ENCODE results near the gene ZNRD2. TPM values are rescaled to one million over a fixed set of nuclear protein-coding genes. Genes with fewer than 3 reads are reported as not detected.
"Not testable (repeated sequence)": the region's sequence is repeated elsewhere in the genome, so short reads cannot be mapped to it uniquely, and the experiment has no call there.

Gene ZNRD2
- total and polyA plus RNA-seq, 2 experiments from 2014 or later: 20.5 to 52.4 TPM

GRCh38 chr11:65562788-65563187 is 7.5 kb upstream of the ZNRD2 start:
- no peak overlapping the region for H3K27ac ChIP-seq
- DNase-seq (ENCODE audit: low spot score): no peak
- no peaks in the 10 kb centered on the region for H3K9me3 ChIP-seq (ENCODE audit: low read depth)
- no peak overlapping the region for H3K4me2 ChIP-seq
- H3K4me1 ChIP-seq (ENCODE audit: insufficient read depth): peaks cover 26% of the 10 kb centered on the region
- H2AFZ ChIP-seq: no peak overlapping the region
- no peaks in the 10 kb centered on the region for H4K20me1 ChIP-seq (ENCODE audit: insufficient read depth, poor library complexity, severe bottlenecking)
- WGBS (ENCODE audit: low lambda C conversion rate, missing lambda C conversion rate): 89% methylated on average over 8 of the region's 9 CpGs
- no peak for TF ChIP-seq EZH2phosphoT487 (IDR thresholded peaks at IDR 0.05; ENCODE audit: low read depth, severe bottlenecking, unreplicated experiment)
- H3K36me3 ChIP-seq (replicated peaks; ENCODE audit: insufficient read depth, low read depth): no peaks in the 10 kb centered on the region
- no peak overlapping the region for H3K4me3 ChIP-seq
- H3K27me3 ChIP-seq: no peaks in the 10 kb centered on the region
- H3K79me2 ChIP-seq: peaks cover 16% of the 10 kb centered on the region
- H3K9me2 ChIP-seq (replicated peaks; ENCODE audit: insufficient read depth): no peaks in the 10 kb centered on the region

- H3K27me3 ChIP-seq: no peaks in the 10 kb centered on the region
- peaks cover 28% of the 10 kb centered on the region for H3K4me1 ChIP-seq (ENCODE audit: insufficient read depth)
- no peaks in the 10 kb centered on the region for H3K9me2 ChIP-seq (replicated peaks; ENCODE audit: insufficient read depth)
- H3K27ac ChIP-seq: no peak overlapping the region
- TF ChIP-seq CTCF (IDR thresholded peaks at IDR 0.05; ENCODE audit: poor library complexity) (no peak), EZH2 (IDR thresholded peaks at IDR 0.05; ENCODE audit: borderline replicate concordance) (no peak), EZH2phosphoT487 (IDR thresholded peaks at IDR 0.05; ENCODE audit: low read depth, severe bottlenecking, unreplicated experiment) (no peak)
- H3K4me2 ChIP-seq: no peak overlapping the region
- no peak for DNase-seq (ENCODE audit: low spot score)
- WGBS (ENCODE audit: low lambda C conversion rate, missing lambda C conversion rate): 88% methylated on average over 4 of the region's 4 CpGs
- no peak overlapping the region for H2AFZ ChIP-seq
- H3K9me3 ChIP-seq (ENCODE audit: low read depth): no peaks in the 10 kb centered on the region
- H3K36me3 ChIP-seq (replicated peaks; ENCODE audit: insufficient read depth, low read depth): no peaks in the 10 kb centered on the region
- H4K20me1 ChIP-seq (ENCODE audit: insufficient read depth, poor library complexity, severe bottlenecking): no peaks in the 10 kb centered on the region
- H3K4me3 ChIP-seq: no peak overlapping the region
- peaks cover 24% of the 10 kb centered on the region for H3K79me2 ChIP-seq
These were observed 6.7 kb upstream of the ZNRD2 start for GRCh38 chr11:65563601-65564000.

- not testable (repeated sequence) for H3K4me3 ChIP-seq; H3K27me3 ChIP-seq; H3K9me2 ChIP-seq (replicated peaks; ENCODE audit: insufficient read depth); H3K9me3 ChIP-seq (ENCODE audit: low read depth); H4K20me1 ChIP-seq (ENCODE audit: insufficient read depth, poor library complexity, severe bottlenecking); H3K4me2 ChIP-seq; DNase-seq (ENCODE audit: low spot score); H2AFZ ChIP-seq; H3K36me3 ChIP-seq (replicated peaks; ENCODE audit: insufficient read depth, low read depth); H3K27ac ChIP-seq
- WGBS (ENCODE audit: low lambda C conversion rate, missing lambda C conversion rate): 93% methylated on average over 12 of the region's 12 CpGs
- Histone ChIP-seq H3K79me2 (peaks cover 31% of the 10 kb centered on the region), H3K4me1 (ENCODE audit: insufficient read depth) (peaks cover 21% of the 10 kb centered on the region)
These were observed 5.3 kb upstream of the ZNRD2 start for GRCh38 chr11:65564879-65565559.

- H3K4me3 ChIP-seq: no peak overlapping the region
- TF ChIP-seq CTCF (IDR thresholded peaks at IDR 0.05; ENCODE audit: poor library complexity): no peak
- TF ChIP-seq EZH2 (IDR thresholded peaks at IDR 0.05; ENCODE audit: borderline replicate concordance): no peak
- no peak for TF ChIP-seq EZH2phosphoT487 (IDR thresholded peaks at IDR 0.05; ENCODE audit: low read depth, severe bottlenecking, unreplicated experiment)
- no peaks in the 10 kb centered on the region for H3K36me3 ChIP-seq (replicated peaks; ENCODE audit: insufficient read depth, low read depth)
- no peak overlapping the region for H2AFZ ChIP-seq
- H3K27me3 ChIP-seq: no peaks in the 10 kb centered on the region
- no peak for DNase-seq (ENCODE audit: low spot score)
- no peak overlapping the region for H3K4me2 ChIP-seq
- H3K79me2 ChIP-seq: peaks cover 36% of the 10 kb centered on the region
- no peaks in the 10 kb centered on the region for H3K9me3 ChIP-seq (ENCODE audit: low read depth)
- peaks cover 15% of the 10 kb centered on the region for H3K4me1 ChIP-seq (ENCODE audit: insufficient read depth)
- no peak overlapping the region for H3K27ac ChIP-seq
- no peaks in the 10 kb centered on the region for H4K20me1 ChIP-seq (ENCODE audit: insufficient read depth, poor library complexity, severe bottlenecking)
- 88% methylated on average over 7 of the region's 7 CpGs for WGBS (ENCODE audit: low lambda C conversion rate, missing lambda C conversion rate)
- H3K9me2 ChIP-seq (replicated peaks; ENCODE audit: insufficient read depth): no peaks in the 10 kb centered on the region
These were observed 4.4 kb upstream of the ZNRD2 start for GRCh38 chr11:65565624-65566453.
